ENCODE measurements around the gene HCN3.

DNA sequence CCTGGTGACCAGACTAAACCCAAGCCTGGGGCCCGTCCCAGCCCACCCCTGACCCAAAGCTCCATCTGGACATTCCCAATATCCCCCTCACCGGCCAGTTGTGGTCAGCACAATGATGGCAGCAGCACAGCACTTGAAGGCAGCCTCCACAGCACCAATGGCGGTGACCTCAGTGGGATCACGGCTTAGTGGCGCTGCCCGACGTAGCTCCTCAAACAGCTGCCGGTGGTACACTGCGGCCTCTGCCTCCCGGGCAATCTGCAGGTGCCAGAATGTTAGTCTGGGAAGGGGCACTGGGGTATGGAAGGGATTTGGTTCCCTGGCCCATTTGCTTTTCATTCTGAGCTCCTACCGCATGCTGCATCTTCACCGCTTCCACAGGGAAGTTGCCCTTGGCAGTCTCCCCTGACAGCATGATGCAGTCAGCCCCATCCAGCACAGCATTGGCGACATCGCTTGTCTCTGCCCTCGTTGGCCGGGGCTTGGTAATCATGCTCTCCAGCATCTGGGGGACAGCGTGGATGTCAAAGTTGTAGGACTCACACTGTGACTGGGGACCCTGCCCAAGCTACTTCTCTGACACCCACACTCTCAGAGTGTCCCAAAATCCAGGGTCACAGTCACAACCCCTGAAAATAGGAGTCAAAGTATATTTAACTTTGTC, 16.0 kb downstream of the HCN3 start:
- TF ChIP-seq EP300 (IDR thresholded peaks at IDR 0.05): no peak
- no peak for TF ChIP-seq POLR2A (IDR thresholded peaks at IDR 0.05)
